T-helper 2 cell treated with Interferon-gamma antibody and Interleukin-4, amounts not matched to agents 5 μg/mL and 100 μg/mL, for 36 hours (primary cell): ENCODE results near the gene ELAVL1.
"Not testable (repeated sequence)": the region's sequence is repeated elsewhere in the genome, so short reads cannot be mapped to it uniquely, and the experiment has no call there.

Experiments used
- DNase-seq: peaks from one replicate; pipeline ENCODE4 v3.0.0; 2021; ENCODE audit warnings: low spot score
- H3K27ac Mint-ChIP-seq: one replicate; pipeline ENCODE4 v1.8.0; 2021; ENCODE audit warnings: mild to moderate bottlenecking, mixed read lengths
- H3K27me3 Mint-ChIP-seq: one replicate; pipeline ENCODE4 v1.8.0; 2021; ENCODE audit warnings: low read depth, mixed read lengths
- H3K36me3 Mint-ChIP-seq: one replicate; pipeline ENCODE4 v1.8.0; 2021; ENCODE audit warnings: low read depth, mixed read lengths
- H3K4me1 Mint-ChIP-seq: one replicate; pipeline ENCODE4 v1.8.0; 2021; ENCODE audit warnings: low read depth, mixed read lengths
- H3K4me3 Mint-ChIP-seq: one replicate; pipeline ENCODE4 v1.8.0; 2022; ENCODE audit warnings: mild to moderate bottlenecking, moderate library complexity, mixed read lengths
- H3K9me3 Mint-ChIP-seq: one replicate; pipeline ENCODE4 v1.8.0; 2021; ENCODE audit warnings: mixed read lengths

ELAVL1 gene

DNA sequence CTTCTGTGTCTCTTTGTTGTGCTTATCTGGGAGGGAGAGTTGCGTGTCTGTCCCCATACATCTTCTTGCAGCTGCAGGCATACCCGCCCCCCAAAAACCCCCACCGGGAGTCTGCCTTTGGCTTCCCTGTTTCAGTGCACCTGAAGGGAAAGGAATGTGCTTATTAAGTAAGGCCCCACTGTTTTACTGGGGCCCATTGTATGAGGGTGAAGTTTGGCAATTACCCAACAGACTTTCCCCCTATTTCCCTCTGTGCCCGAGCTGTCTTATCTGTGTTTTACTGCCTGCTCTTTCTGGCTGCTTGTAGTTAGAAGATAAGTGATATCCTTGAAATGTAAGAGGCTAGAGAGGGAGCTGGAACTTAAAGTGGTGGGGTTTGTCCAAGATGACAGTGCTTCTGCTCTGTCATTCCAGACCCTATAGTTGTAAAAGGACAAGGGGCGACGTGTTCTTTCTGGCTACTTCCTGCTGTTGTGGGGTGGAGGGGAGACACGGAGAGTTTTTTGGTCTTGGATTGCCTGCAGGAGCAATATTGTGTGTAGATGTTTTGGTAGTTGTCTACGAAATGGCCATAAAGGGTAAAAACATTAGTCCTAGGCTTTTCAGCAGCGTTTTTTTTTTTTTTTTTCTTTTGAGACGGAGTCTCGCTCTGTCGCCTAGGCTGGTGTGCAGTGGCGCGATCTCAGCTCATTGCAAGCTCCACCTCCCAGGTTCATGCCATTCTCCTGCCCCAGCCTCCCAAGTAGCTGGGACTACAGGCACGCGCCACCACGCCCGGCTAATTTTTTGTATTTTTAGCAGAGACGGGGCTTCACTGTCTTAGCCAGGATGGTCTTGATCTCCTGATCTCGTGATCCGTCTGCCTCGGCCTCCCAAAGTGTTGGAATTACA lies 28.1 kb upstream of the ELAVL1 start:
- H3K4me3 Mint-ChIP-seq, H3K4me1 Mint-ChIP-seq, H3K36me3 Mint-ChIP-seq, H3K27me3 Mint-ChIP-seq, DNase-seq, H3K9me3 Mint-ChIP-seq, H3K27ac Mint-ChIP-seq: not testable (repeated sequence)

DNA sequence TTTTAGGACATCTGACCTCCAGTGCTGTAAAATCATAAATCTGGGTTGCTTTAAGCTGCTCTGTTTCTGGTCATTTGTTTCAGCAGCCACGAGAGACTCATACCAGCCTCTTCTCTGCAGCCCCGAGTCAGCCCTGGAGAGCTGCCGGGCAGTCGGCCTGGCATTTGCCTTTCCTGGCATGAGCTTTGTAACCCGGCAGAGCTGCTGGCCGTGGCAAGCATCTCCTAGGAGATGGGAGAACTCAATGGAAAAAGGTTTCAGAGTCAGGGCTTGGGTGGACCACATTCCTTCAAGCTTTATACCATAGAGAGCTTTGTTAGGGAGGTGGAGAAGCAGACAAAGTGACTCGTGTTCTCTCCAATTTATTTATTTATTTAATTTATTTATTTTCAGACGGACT lies 25.5 kb upstream of the ELAVL1 start:
- no peaks in the 10 kb centered on the region for H3K4me1 Mint-ChIP-seq
- no peaks in the 10 kb centered on the region for H3K36me3 Mint-ChIP-seq
- no peak overlapping the region for H3K4me3 Mint-ChIP-seq
- no peak overlapping the region for H3K27ac Mint-ChIP-seq
- H3K27me3 Mint-ChIP-seq: peaks cover 3% of the 10 kb centered on the region
- DNase-seq: no peak
- H3K9me3 Mint-ChIP-seq: no peaks in the 10 kb centered on the region

DNA sequence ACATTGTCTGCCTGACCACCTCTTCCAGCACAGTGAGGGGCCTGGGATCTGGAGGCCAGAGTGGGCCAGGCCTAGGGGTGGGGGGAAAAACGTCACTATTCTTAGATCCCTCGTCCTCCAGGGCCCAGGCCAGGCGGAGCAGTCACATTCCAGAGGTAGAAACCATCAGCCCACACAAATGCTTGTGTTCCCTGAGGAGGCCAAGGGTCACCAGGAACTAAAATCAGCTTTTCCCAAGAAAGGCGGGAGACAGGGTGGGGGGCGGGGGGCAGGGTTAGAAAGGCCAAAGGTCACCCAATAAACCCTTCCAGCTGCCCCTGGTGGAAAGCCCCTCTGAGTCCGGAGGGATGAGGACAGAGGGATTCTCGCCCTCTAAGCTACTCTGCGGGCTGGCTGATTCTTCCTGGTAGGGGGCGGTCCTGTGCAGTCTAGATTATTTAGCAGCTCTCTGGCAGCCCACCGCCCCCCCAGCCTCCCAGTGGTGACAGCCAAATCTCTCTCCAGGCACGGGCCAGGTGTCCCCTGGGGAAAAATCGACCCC lies 23.6 kb upstream of the ELAVL1 start:
- peaks cover 3% of the 10 kb centered on the region for H3K27me3 Mint-ChIP-seq
- H3K4me1 Mint-ChIP-seq: no peaks in the 10 kb centered on the region
- no peaks in the 10 kb centered on the region for H3K36me3 Mint-ChIP-seq
- H3K4me3 Mint-ChIP-seq: no peak overlapping the region
- no peak for DNase-seq
- H3K9me3 Mint-ChIP-seq: no peaks in the 10 kb centered on the region
- H3K27ac Mint-ChIP-seq: no peak overlapping the region

DNA sequence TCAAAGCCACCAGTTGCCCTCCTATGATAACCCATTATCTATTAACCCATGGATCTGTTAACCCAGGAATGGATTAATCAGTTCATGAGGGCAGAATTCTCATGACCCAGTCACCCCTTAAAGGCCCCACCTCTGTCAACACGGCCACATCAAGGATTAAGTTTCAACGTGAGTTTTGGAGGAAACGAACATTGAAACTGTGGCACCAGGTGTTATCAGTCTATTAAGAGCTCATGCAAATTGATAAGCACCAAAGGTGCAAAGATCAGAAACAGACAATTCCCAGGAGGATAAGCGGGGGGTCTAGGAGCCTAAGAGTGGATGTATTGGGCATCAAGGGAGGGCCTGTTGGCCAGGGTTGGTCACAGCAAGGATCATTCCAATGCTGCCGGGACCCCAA lies 19.9 kb upstream of the ELAVL1 start:
- Mint-ChIP-seq H3K27me3 (no peaks in the 10 kb centered on the region), H3K27ac (no peak overlapping the region), H3K9me3 (no peaks in the 10 kb centered on the region), H3K4me1 (no peaks in the 10 kb centered on the region), H3K36me3 (no peaks in the 10 kb centered on the region), H3K4me3 (no peak overlapping the region)
- DNase-seq: no peak

DNA sequence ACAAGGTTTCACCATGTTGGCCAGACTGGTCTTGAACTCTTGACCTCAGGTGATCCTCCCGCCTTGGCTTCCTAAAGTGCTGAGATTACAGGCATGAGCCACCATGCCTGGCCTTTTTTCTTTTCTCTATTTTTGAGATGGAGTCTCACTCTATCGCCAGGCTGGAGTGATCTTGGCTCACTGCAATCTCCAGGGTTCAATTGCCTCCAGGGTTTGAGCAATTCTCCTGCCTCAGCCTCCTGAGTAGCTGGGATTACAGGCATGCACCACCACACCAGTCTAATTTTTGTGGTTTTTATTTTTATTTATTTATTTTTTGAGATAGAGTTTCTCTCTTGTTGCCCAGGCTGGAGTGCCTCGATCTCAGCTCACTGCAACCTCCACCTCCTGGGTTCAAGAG lies 18.8 kb upstream of the ELAVL1 start:
- H3K4me1 Mint-ChIP-seq, H3K27ac Mint-ChIP-seq, DNase-seq, H3K9me3 Mint-ChIP-seq, H3K36me3 Mint-ChIP-seq, H3K27me3 Mint-ChIP-seq, H3K4me3 Mint-ChIP-seq: not testable (repeated sequence)

DNA sequence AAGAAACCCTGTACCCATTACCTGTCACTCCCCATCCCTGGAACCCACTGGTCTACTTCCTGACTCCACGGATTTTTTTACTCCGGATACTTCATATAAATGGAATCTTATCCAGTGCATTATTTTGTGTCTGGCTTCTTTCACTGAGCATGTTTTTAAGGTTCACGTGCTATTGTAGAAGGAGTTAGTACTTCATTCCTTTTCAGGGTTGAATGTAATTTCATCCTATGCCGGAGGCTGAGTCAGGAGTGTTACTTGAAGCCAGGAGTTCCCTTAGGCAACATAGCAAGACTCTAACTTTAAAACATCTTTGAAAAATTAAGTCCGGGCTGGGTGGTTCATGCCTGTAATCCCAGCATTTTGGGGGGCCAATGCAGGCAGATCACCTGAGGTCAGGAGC lies 17.9 kb upstream of the ELAVL1 start:
- no peaks in the 10 kb centered on the region for H3K4me1 Mint-ChIP-seq
- no peak overlapping the region for H3K27ac Mint-ChIP-seq
- H3K9me3 Mint-ChIP-seq: no peaks in the 10 kb centered on the region
- H3K4me3 Mint-ChIP-seq: no peak overlapping the region
- H3K27me3 Mint-ChIP-seq: no peaks in the 10 kb centered on the region
- no peak for DNase-seq
- H3K36me3 Mint-ChIP-seq: no peaks in the 10 kb centered on the region

DNA sequence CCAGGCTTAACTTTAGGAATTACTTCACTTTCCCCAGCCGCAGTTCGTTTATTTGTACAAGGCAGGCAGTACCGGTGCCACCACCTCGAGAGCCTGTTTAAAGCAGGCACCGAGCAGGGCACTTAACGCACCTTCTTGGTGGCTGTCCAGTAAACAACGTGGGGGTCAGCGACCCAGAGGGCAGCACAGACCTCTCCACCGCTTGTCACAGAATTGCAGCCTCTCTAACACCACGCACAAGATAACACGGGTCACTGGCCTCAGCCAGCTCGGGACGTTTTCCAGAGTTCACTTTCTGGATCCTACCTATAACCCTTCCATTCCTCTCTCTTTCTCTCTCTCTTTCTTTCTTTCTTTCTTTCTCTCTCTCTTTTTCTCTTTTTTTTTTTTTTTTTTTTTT lies 16.8 kb upstream of the ELAVL1 start:
- DNase-seq: no peak
- no peaks in the 10 kb centered on the region for H3K9me3 Mint-ChIP-seq
- H3K4me1 Mint-ChIP-seq: peaks cover 7% of the 10 kb centered on the region
- no peaks in the 10 kb centered on the region for H3K36me3 Mint-ChIP-seq
- H3K27ac Mint-ChIP-seq: no peak overlapping the region
- no peak overlapping the region for H3K4me3 Mint-ChIP-seq
- H3K27me3 Mint-ChIP-seq: no peaks in the 10 kb centered on the region

DNA sequence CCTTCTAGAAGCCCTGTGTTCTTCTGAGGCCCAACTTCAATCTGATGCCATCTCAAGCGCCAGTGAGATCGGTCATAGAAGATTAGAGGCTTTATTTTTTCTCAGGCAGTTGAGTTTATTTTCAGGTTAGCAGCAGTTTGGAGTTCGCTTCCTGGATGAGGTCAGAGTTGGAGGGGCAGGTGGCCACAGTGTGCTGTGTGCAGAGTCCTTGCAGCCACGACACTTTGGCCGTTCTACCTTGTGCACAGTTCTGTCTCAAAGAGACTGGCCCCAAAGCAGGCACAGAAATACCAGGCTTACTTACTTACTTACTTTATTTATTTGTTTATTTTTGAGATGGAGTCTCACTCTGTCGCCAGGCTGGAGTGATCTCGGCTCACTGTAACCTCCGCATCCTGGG lies 15.9 kb upstream of the ELAVL1 start:
- Mint-ChIP-seq H3K27ac (no peak overlapping the region), H3K36me3 (no peaks in the 10 kb centered on the region), H3K27me3 (no peaks in the 10 kb centered on the region), H3K9me3 (no peaks in the 10 kb centered on the region), H3K4me1 (peaks cover 8% of the 10 kb centered on the region), H3K4me3 (no peak overlapping the region)
- DNase-seq: no peak

DNA sequence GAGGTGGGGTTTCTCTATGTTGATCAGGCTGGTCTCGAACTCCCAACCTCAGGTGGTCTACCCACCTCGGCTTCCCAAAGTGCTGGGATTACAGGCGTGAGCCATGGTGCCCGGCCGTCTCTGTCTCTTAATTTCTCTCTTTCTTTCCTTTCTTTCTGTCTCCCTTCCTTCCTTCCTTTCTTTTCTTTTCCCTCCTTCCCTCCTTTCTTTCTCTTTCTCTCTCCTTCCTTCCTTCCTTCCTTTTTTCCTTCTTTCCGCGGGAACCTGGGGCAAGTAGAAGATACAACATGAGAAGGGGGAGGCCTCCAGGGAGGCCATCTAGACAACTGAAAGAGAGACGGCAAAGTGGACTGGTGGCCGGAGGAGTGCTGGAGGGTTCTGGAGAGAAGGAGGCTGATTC lies 15.2 kb upstream of the ELAVL1 start:
- Mint-ChIP-seq H3K27ac (no peak overlapping the region), H3K36me3 (no peaks in the 10 kb centered on the region), H3K4me3 (no peak overlapping the region), H3K9me3 (no peaks in the 10 kb centered on the region), H3K4me1 (peaks cover 8% of the 10 kb centered on the region), H3K27me3 (no peaks in the 10 kb centered on the region)
- DNase-seq: no peak

DNA sequence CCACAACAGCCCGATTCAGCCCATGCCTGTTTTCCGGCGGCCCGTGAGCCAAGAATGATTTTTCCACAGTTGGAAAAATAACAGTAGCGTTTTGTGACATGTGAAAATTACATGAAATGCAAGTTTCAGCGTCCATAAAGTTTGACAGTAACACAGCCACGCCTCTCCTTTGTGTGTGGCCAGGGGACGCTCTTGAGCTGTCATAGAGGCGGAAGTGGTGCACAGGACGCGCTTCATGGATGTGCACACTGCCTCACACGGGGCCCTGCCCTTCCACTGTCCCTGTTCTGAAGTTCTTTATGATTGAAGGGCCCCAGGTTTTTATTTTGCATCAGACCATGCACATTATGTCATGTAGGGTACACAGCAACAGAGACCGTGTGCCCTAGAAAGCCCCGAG lies 12.4 kb upstream of the ELAVL1 start:
- H3K27me3 Mint-ChIP-seq: no peaks in the 10 kb centered on the region
- H3K4me1 Mint-ChIP-seq: peaks cover 8% of the 10 kb centered on the region
- no peaks in the 10 kb centered on the region for H3K36me3 Mint-ChIP-seq
- peak; percentile 21 for DNase-seq
- H3K4me3 Mint-ChIP-seq: no peak overlapping the region
- H3K27ac Mint-ChIP-seq: peak overlapping the region; percentile 9
- no peaks in the 10 kb centered on the region for H3K9me3 Mint-ChIP-seq

DNA sequence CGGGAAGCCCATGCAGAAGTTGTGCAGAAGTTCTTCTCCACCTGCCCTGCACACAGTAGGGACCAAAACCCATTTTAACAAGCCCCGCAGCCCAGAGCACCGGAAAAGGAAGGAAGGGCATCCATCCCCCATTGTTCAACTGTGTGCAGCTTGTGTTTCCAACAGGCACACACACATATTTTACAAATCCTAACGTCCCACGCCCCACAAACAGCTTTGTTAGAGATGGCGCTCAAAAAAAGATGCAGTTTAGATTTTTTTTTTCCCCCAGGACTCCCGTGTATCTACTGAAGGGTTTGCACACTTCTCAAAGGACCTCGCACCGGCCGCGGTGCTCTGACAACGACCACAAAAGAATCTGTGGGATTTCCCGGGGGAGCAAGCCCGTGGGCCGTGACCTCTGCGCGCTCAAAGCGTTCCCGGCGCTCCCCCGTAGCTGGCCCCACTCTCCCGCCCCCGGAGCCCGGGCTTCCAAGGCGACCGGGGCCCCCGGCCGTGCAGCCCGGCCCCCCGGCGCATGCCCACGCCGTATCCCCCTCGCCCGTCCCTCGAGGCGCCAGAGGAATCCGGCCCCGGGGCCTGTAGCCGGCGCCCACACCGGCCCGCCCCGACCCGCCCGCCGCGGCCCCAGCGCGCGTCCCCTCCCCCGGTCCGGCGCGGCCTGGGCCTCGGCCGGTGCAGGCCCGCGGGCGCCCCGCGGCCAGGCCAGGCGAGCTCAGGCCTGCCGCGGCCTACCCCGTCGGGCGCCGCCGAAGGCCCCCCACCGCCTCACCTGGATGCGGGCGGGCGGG lies 523 bp downstream of the ELAVL1 start:
- peaks cover 14% of the 10 kb centered on the region for H3K36me3 Mint-ChIP-seq
- peak overlapping the region; percentile 99 for H3K4me3 Mint-ChIP-seq
- H3K9me3 Mint-ChIP-seq: no peaks in the 10 kb centered on the region
- no peaks in the 10 kb centered on the region for H3K27me3 Mint-ChIP-seq
- H3K27ac Mint-ChIP-seq: peak overlapping the region; percentile 86
- H3K4me1 Mint-ChIP-seq: peaks cover 30% of the 10 kb centered on the region
- peak; percentile 46 for DNase-seq

DNA sequence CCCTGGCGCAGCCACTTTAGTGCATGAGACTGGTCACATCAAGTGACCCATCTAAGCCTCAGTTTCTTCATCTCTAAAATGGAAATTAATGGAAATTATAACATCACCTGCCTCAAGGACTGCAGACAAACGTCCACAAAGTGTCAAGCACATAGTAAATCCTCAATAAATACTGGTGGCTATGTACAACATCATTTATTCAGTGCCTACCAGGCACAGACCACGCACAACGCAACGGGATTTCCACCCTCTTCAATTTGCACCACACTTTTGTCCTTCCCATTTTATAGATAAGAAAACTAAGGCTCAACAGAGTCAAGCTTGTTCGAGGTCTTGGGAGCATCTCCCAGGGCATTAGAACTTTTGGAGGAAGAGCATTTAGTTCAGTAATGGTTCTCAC lies 1.4 kb downstream of the ELAVL1 start:
- H3K9me3 Mint-ChIP-seq: no peaks in the 10 kb centered on the region
- H3K4me3 Mint-ChIP-seq: peak overlapping the region; percentile 99
- DNase-seq: no peak
- H3K27me3 Mint-ChIP-seq: no peaks in the 10 kb centered on the region
- H3K36me3 Mint-ChIP-seq: peaks cover 14% of the 10 kb centered on the region
- peaks cover 30% of the 10 kb centered on the region for H3K4me1 Mint-ChIP-seq
- H3K27ac Mint-ChIP-seq: peak overlapping the region; percentile 86

DNA sequence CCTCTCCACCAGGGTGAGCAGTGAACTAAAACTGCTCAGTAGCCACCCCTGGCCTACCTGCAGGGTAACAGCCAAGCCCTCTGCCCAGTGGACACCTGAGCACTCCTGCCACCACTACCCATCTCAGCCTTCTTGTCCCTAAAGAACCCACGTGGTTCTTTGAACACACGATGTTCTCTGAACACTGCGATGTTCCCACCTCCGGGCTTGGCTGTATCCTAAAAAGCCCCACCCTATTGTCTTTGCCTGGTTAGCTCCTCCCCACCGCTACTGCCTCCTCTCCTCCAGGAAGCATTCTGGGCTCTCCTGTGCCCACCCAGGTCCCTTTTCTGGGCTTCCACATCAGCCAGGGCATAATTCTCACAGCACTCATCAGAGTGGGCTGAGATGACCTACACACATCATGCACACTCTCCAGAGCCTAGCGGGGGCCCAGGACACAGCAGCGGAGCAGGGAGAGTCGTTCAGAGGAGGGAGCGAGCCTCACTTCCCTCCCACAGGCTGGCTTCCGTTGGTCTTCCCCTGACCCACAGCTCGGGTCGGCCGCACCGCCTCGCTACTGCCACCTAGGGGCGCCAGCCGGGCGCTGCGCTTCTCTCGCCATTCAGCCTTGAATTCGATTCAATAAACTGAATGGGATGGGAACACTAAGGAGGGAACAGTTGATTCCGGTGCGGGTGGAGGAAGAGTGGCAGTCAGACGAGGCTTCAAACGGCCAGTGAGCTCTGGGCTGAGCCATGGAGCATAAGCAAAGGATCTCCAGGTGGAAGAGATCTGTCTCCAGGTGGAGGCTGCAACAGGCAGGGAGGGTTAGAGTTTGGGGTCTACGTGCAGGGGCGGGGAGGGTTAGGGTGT lies 3.2 kb downstream of the ELAVL1 start:
- Mint-ChIP-seq H3K27ac (peak overlapping the region; percentile 80), H3K9me3 (no peaks in the 10 kb centered on the region), H3K4me3 (peak overlapping the region; percentile 75), H3K4me1 (peaks cover 31% of the 10 kb centered on the region), H3K36me3 (peaks cover 11% of the 10 kb centered on the region), H3K27me3 (no peaks in the 10 kb centered on the region)
- peak; percentile 79 for DNase-seq

DNA sequence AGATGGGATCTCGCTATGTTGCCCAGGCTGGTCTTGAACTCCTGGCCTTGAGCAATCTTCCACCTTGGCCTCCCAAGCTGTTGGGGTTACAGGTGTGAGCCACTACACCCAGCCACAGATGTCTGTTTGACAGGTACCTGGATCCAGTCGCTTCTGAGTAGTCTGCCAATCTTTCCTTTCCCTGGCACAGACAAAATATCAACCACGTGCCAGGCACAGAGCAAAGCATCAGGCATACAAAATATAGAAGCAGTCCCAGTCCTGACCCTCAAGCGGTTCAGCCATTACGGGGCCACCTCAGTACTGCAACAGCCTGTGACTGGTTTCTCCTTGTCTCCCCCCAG lies 3.8 kb downstream of the ELAVL1 start:
- peak overlapping the region; percentile 80 for H3K27ac Mint-ChIP-seq
- H3K9me3 Mint-ChIP-seq: no peaks in the 10 kb centered on the region
- H3K36me3 Mint-ChIP-seq: peaks cover 11% of the 10 kb centered on the region
- DNase-seq: no peak
- peaks cover 36% of the 10 kb centered on the region for H3K4me1 Mint-ChIP-seq
- H3K4me3 Mint-ChIP-seq: peak overlapping the region; percentile 75
- H3K27me3 Mint-ChIP-seq: no peaks in the 10 kb centered on the region
